ENCODE measurements around the gene NUP35. TPM values are rescaled to one million over a fixed set of nuclear protein-coding genes. Genes with fewer than 3 reads are reported as not detected.
"Not testable (repeated sequence)": the region's sequence is repeated elsewhere in the genome, so short reads cannot be mapped to it uniquely, and the experiment has no call there.

Gene NUP35
- total RNA-seq, 1 donor = 8.3 TPM

- Histone ChIP-seq H3K79me2 (ENCODE audit: insufficient read depth, low read length) (peaks cover 11% of the 10 kb centered on the region), H3K36me3 (ENCODE audit: insufficient read depth, low read length) (no peaks in the 10 kb centered on the region)
These were observed 24.7 kb downstream of the NUP35 start for GRCh38 chr2:183148955-183149354.

DNA sequence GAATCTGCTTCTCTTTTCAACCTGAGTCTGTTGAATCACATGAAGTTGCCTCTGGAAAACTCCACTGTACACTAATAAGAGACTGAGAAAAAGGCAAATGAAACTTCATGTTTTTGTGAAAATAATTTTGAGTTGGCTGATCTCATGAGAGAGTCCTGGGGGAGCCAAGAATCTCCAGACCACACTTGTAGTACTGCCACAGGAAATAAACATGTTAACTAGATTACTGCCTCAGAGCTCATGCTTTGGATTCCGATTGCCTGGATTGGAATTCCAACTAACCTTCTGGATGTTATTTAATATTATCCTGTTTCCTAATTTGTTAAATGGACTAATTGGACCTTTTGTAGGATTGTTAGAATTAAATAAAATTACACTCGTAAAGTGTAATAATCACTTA lies 25.2 kb downstream of the NUP35 start:
- TF ChIP-seq, protein P1, sequence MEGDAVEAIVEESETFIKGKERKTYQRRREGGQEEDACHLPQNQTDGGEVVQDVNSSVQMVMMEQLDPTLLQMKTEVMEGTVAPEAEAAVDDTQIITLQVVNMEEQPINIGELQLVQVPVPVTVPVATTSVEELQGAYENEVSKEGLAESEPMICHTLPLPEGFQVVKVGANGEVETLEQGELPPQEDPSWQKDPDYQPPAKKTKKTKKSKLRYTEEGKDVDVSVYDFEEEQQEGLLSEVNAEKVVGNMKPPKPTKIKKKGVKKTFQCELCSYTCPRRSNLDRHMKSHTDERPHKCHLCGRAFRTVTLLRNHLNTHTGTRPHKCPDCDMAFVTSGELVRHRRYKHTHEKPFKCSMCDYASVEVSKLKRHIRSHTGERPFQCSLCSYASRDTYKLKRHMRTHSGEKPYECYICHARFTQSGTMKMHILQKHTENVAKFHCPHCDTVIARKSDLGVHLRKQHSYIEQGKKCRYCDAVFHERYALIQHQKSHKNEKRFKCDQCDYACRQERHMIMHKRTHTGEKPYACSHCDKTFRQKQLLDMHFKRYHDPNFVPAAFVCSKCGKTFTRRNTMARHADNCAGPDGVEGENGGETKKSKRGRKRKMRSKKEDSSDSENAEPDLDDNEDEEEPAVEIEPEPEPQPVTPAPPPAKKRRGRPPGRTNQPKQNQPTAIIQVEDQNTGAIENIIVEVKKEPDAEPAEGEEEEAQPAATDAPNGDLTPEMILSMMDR (IDR thresholded peaks at IDR 0.05; ENCODE audit: extremely low read depth, low read depth, low read length) = no peak
- Histone ChIP-seq H2AFZ (ENCODE audit: low read length) (peak overlapping the region; percentile 9), H3K4me1 (ENCODE audit: insufficient read depth, low read length) (peaks cover 7% of the 10 kb centered on the region), H3K4me3 (ENCODE audit: insufficient read depth, low read length) (no peak overlapping the region), H3K4me2 (ENCODE audit: insufficient read depth, low read length) (peak overlapping the region; percentile 21), H3K36me3 (ENCODE audit: insufficient read depth, low read length) (no peaks in the 10 kb centered on the region), H4K20me1 (ENCODE audit: insufficient read depth, low read length) (no peaks in the 10 kb centered on the region), H3K79me2 (ENCODE audit: insufficient read depth, low read length) (peaks cover 8% of the 10 kb centered on the region), H3K27me3 (ENCODE audit: insufficient read depth, low read length) (no peaks in the 10 kb centered on the region), H3K9me3 (ENCODE audit: low read depth, low read length) (no peaks in the 10 kb centered on the region), H3K27ac (ENCODE audit: low read depth, low read length) (peak overlapping the region; percentile 49)
- peak; percentile 61 for DNase-seq (ENCODE audit: insufficient read length, low spot score, missing footprints)

More at GRCh38 chr2:183148955-183149354, 24.7 kb downstream of the NUP35 start:
- Histone ChIP-seq H3K27ac (ENCODE audit: low read depth, low read length) (peak overlapping the region; percentile 49), H3K9me3 (ENCODE audit: low read depth, low read length) (no peaks in the 10 kb centered on the region), H3K4me3 (ENCODE audit: insufficient read depth, low read length) (no peak overlapping the region), H2AFZ (ENCODE audit: low read length) (no peak overlapping the region), H3K27me3 (ENCODE audit: insufficient read depth, low read length) (no peaks in the 10 kb centered on the region), H3K4me1 (ENCODE audit: insufficient read depth, low read length) (peaks cover 7% of the 10 kb centered on the region), H4K20me1 (ENCODE audit: insufficient read depth, low read length) (no peaks in the 10 kb centered on the region), H3K4me2 (ENCODE audit: insufficient read depth, low read length) (no peak overlapping the region)
- TF ChIP-seq, protein P1 (IDR thresholded peaks at IDR 0.05; ENCODE audit: extremely low read depth, low read depth, low read length) = no peak
- DNase-seq (ENCODE audit: insufficient read length, low spot score, missing footprints) = no peak

DNA sequence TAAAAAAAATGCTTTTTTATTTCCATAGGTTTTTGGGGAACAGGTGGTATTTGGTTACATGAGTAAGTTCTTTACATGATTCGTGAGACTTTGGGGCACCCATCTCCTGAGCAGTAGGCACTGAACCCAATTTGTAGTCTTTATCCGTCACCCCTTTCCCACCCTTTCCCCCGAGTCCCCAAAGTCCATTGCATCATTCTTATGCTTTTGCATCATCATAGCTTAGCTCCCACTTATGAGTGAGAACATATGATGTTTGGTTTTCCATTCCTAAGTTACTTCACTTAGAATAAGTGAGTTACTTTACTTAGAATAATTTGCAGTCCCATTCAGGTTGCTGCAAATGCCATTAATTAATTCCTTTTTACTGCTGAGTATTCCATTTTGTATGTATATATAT lies 28.0 kb downstream of the NUP35 start:
- not testable (repeated sequence) for H3K27me3 ChIP-seq (ENCODE audit: insufficient read depth, low read length); H2AFZ ChIP-seq (ENCODE audit: low read length); H3K79me2 ChIP-seq (ENCODE audit: insufficient read depth, low read length); H3K27ac ChIP-seq (ENCODE audit: low read depth, low read length); H4K20me1 ChIP-seq (ENCODE audit: insufficient read depth, low read length); DNase-seq (ENCODE audit: insufficient read length, low spot score, missing footprints); H3K36me3 ChIP-seq (ENCODE audit: insufficient read depth, low read length); H3K4me1 ChIP-seq (ENCODE audit: insufficient read depth, low read length); H3K4me3 ChIP-seq (ENCODE audit: insufficient read depth, low read length); H3K4me2 ChIP-seq (ENCODE audit: insufficient read depth, low read length); H3K9me3 ChIP-seq (ENCODE audit: low read depth, low read length)

DNA sequence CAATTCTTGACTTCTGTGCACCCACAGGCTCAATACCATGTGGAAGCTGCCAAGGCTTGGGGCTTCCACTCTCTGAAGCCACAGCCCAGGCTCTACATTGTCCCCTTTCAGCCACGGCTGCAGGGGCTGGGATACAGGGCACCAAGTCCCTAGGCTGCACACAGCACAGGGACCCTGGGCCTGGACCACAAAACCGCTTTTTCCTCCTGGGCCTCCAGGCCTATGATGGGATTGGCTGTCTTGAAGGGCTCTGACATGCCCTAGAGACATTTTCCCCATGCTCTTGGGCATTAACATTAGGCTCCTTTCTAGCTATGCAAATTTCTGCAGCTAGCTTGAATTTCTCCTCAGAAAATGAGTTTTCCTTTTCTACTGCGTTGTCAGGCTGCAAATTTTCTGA lies 29.7 kb downstream of the NUP35 start:
- Histone ChIP-seq H3K4me3 (ENCODE audit: insufficient read depth, low read length) (no peak overlapping the region), H4K20me1 (ENCODE audit: insufficient read depth, low read length) (no peaks in the 10 kb centered on the region), H3K36me3 (ENCODE audit: insufficient read depth, low read length) (no peaks in the 10 kb centered on the region), H3K4me1 (ENCODE audit: insufficient read depth, low read length) (peaks cover 7% of the 10 kb centered on the region), H3K27me3 (ENCODE audit: insufficient read depth, low read length) (no peaks in the 10 kb centered on the region), H3K27ac (ENCODE audit: low read depth, low read length) (no peak overlapping the region), H3K9me3 (ENCODE audit: low read depth, low read length) (no peaks in the 10 kb centered on the region), H3K4me2 (ENCODE audit: insufficient read depth, low read length) (no peak overlapping the region), H2AFZ (ENCODE audit: low read length) (no peak overlapping the region), H3K79me2 (ENCODE audit: insufficient read depth, low read length) (no peaks in the 10 kb centered on the region)
- no peak for DNase-seq (ENCODE audit: insufficient read length, low spot score, missing footprints)
- TF ChIP-seq, protein P1 (IDR thresholded peaks at IDR 0.05; ENCODE audit: extremely low read depth, low read depth, low read length) = no peak

GRCh38 chr2:183154772-183155171 lies 30.5 kb downstream of the NUP35 start:
- H4K20me1 ChIP-seq (ENCODE audit: insufficient read depth, low read length); DNase-seq (ENCODE audit: insufficient read length, low spot score, missing footprints); H3K27me3 ChIP-seq (ENCODE audit: insufficient read depth, low read length); H3K4me1 ChIP-seq (ENCODE audit: insufficient read depth, low read length); H3K4me3 ChIP-seq (ENCODE audit: insufficient read depth, low read length); H3K79me2 ChIP-seq (ENCODE audit: insufficient read depth, low read length); H3K9me3 ChIP-seq (ENCODE audit: low read depth, low read length); H2AFZ ChIP-seq (ENCODE audit: low read length); H3K4me2 ChIP-seq (ENCODE audit: insufficient read depth, low read length); H3K27ac ChIP-seq (ENCODE audit: low read depth, low read length); H3K36me3 ChIP-seq (ENCODE audit: insufficient read depth, low read length): not testable (repeated sequence)
